Measurements from ENCODE around the gene TMEM150C. TPM values are rescaled to one million over a fixed set of nuclear protein-coding genes. Genes with fewer than 3 reads are reported as not detected.

TMEM150C gene
- total and polyA plus RNA-seq, 2 donors from 2014 or later, result 7.7 to 22.9 TPM

DNA sequence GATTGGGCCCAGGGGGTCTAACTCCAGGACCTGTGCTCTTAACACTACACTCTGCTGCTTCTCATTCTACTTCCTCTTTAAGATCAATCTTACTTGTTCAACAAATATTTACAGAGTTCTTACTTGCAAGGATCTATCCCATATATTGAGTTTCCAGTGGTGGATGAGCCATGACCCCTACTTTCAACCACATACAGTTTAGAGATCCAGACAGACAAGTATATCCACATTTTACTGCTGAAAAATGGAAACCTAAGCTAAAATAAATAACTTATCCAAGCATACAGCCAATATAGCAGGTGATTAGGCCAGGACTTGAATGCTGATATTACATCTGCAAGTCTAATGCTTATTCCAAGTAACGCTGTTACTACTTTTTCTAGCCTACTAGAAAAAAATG is 18.7 kb downstream of the TMEM150C start:
- Histone ChIP-seq H3K36me3 (ENCODE audit: control insufficient read depth in 2 of 3, insufficient read depth in 3 of 3, low read length in 3 of 3) (no peaks in the 10 kb centered on the region), H3K9ac (ENCODE audit: low read length in 3 of 3) (no peak overlapping the region), H3K4me3 (ENCODE audit: low read length in 3 of 3) (no peak overlapping the region), H3K27me3 (ENCODE audit: control insufficient read depth, insufficient read depth, low read length) (no peaks in the 10 kb centered on the region), H3K4me1 (ENCODE audit: control insufficient read depth in 2 of 3, insufficient read depth in 2 of 3, low read depth in 1 of 3, low read length in 3 of 3) (no peaks in the 10 kb centered on the region), H3K27ac (ENCODE audit: low read depth in 2 of 2, low read length in 2 of 2) (no peak overlapping the region), H3K9me3 (ENCODE audit: control insufficient read depth in 2 of 3, insufficient read depth in 1 of 3, low read length in 3 of 3) (peaks cover 0 to 5% (median 0%) of the 10 kb centered on the region in 3 donors)
- DNase-seq (no peak), FAIRE-seq (no peak)
- intact Hi-C loops (cut with DNase I), result no loop called here
- TF ChIP-seq, protein P1, sequence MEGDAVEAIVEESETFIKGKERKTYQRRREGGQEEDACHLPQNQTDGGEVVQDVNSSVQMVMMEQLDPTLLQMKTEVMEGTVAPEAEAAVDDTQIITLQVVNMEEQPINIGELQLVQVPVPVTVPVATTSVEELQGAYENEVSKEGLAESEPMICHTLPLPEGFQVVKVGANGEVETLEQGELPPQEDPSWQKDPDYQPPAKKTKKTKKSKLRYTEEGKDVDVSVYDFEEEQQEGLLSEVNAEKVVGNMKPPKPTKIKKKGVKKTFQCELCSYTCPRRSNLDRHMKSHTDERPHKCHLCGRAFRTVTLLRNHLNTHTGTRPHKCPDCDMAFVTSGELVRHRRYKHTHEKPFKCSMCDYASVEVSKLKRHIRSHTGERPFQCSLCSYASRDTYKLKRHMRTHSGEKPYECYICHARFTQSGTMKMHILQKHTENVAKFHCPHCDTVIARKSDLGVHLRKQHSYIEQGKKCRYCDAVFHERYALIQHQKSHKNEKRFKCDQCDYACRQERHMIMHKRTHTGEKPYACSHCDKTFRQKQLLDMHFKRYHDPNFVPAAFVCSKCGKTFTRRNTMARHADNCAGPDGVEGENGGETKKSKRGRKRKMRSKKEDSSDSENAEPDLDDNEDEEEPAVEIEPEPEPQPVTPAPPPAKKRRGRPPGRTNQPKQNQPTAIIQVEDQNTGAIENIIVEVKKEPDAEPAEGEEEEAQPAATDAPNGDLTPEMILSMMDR (IDR thresholded peaks at IDR 0.05; ENCODE audit: borderline replicate concordance, extremely low read depth, insufficient read depth), result no peak

DNA sequence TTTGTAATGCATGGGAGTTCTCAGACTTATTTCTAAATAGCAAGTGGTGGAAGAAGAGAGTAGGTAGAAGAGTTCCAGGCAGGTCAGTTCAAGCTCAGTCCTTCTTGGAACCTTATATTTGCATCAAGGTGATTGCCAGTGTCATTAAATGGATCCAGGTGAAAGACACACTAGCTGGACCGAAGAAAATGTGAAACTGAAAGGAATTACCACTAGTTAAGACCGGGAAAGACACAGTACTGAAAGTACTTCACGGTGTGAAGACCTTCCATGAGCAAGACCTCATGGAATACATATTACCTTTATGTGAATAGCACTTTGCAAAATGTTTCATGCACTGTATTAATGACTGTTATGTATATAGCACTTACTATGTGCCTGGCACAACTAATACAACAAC is 19.1 kb downstream of the TMEM150C start:
- TF ChIP-seq, protein P1 (IDR thresholded peaks at IDR 0.05; ENCODE audit: borderline replicate concordance, extremely low read depth, insufficient read depth), result no peak
- no peak overlapping the region for H3K4me3 ChIP-seq (ENCODE audit: low read length in 3 of 3)
- no peak overlapping the region for H3K27ac ChIP-seq (ENCODE audit: low read depth in 2 of 2, low read length in 2 of 2)
- DNase-seq, result no peak
- H3K9ac ChIP-seq (ENCODE audit: low read length in 3 of 3), result no peak overlapping the region
- no peaks in the 10 kb centered on the region for H3K4me1 ChIP-seq (ENCODE audit: control insufficient read depth in 2 of 3, insufficient read depth in 2 of 3, low read depth in 1 of 3, low read length in 3 of 3)
- intact Hi-C loops (cut with DNase I), result no loop called here
- peaks cover 0 to under 1% (median 0%) of the 10 kb centered on the region in 3 donors for H3K9me3 ChIP-seq (ENCODE audit: control insufficient read depth in 2 of 3, insufficient read depth in 1 of 3, low read length in 3 of 3)
- no peaks in the 10 kb centered on the region for H3K27me3 ChIP-seq (ENCODE audit: control insufficient read depth, insufficient read depth, low read length)
- no peaks in the 10 kb centered on the region for H3K36me3 ChIP-seq (ENCODE audit: control insufficient read depth in 2 of 3, insufficient read depth in 3 of 3, low read length in 3 of 3)
- no peak for FAIRE-seq

GRCh38 chr4:82529322-82529721 is 32.5 kb downstream of the TMEM150C start:
- H3K27me3 ChIP-seq (ENCODE audit: control insufficient read depth, insufficient read depth, low read length), result no peaks in the 10 kb centered on the region
- no peaks in the 10 kb centered on the region for H3K9me3 ChIP-seq (ENCODE audit: control insufficient read depth in 2 of 3, insufficient read depth in 1 of 3, low read length in 3 of 3)
- DNase-seq (no peak), FAIRE-seq (no peak)
- intact Hi-C loops (cut with DNase I), result no loop called here
- H3K9ac ChIP-seq (ENCODE audit: low read length in 3 of 3), result no peak overlapping the region
- no peak overlapping the region for H3K27ac ChIP-seq (ENCODE audit: low read depth in 2 of 2, low read length in 2 of 2)
- no peaks in the 10 kb centered on the region for H3K36me3 ChIP-seq (ENCODE audit: control insufficient read depth in 2 of 3, insufficient read depth in 3 of 3, low read length in 3 of 3)
- H3K4me1 ChIP-seq (ENCODE audit: control insufficient read depth in 2 of 3, insufficient read depth in 2 of 3, low read depth in 1 of 3, low read length in 3 of 3), result peaks cover 0 to 5% (median 0%) of the 10 kb centered on the region in 3 donors
- TF ChIP-seq, protein P1 (IDR thresholded peaks at IDR 0.05; ENCODE audit: borderline replicate concordance, extremely low read depth, insufficient read depth), result no peak
- no peak overlapping the region for H3K4me3 ChIP-seq (ENCODE audit: low read length in 3 of 3)

- no peaks in the 10 kb centered on the region for H3K36me3 ChIP-seq (ENCODE audit: control insufficient read depth in 2 of 3, insufficient read depth in 3 of 3, low read length in 3 of 3)
- peaks cover 0 to 5% (median 0%) of the 10 kb centered on the region in 3 donors for H3K4me1 ChIP-seq (ENCODE audit: control insufficient read depth in 2 of 3, insufficient read depth in 2 of 3, low read depth in 1 of 3, low read length in 3 of 3)
- no peaks in the 10 kb centered on the region for H3K27me3 ChIP-seq (ENCODE audit: control insufficient read depth, insufficient read depth, low read length)
- no peak overlapping the region for H3K27ac ChIP-seq (ENCODE audit: low read depth in 2 of 2, low read length in 2 of 2)
- intact Hi-C loops (cut with DNase I), result no loop called here
- no peak overlapping the region for H3K4me3 ChIP-seq (ENCODE audit: low read length in 3 of 3)
- TF ChIP-seq, protein P1 (IDR thresholded peaks at IDR 0.05; ENCODE audit: borderline replicate concordance, extremely low read depth, insufficient read depth), result no peak
- H3K9ac ChIP-seq (ENCODE audit: low read length in 3 of 3), result no peak overlapping the region
- FAIRE-seq (no peak), DNase-seq (no peak)
- H3K9me3 ChIP-seq (ENCODE audit: control insufficient read depth in 2 of 3, insufficient read depth in 1 of 3, low read length in 3 of 3), result no peaks in the 10 kb centered on the region
Observed at GRCh38 chr4:82528868-82529267, 32.9 kb downstream of the TMEM150C start.

Data from kidney (tissue), 14 donors.